HEK293 (cell line): Measurements from ENCODE around the gene WDR48.
A peak's percentile ranks its signal among the peaks of the same experiment; 100 is the strongest.

Source experiments
- CTCF ChIA-PET: fragments of 350-600 bp; formaldehyde crosslinking; extraction: SDS; loops from one replicate; lab custom pipeline; 2021; ENCODE audit warnings: antibody characterized with exemption; lab: Yijun Ruan, JAX
- POLR2A ChIA-PET: fragments of 300-600 bp; formaldehyde crosslinking; extraction: SDS; loops from one replicate; lab custom pipeline; 2020; ENCODE audit warnings: antibody characterized with exemption, inconsistent platforms; lab: Yijun Ruan, JAX
- H3K27ac ChIP-seq: fragments of 200-500 bp; sonication (Bioruptor generic); 2 replicates; pipeline ENCODE4 v1.5.1; 2014; ENCODE audit warnings: low read depth, low read length, control low read depth, inconsistent platforms; ENCODE audit errors: extremely low read depth
- H3K36me3 ChIP-seq, 2 experiments: fragments of 200-500 bp in 1 of 2; sonication (Bioruptor generic) in 1 of 2; 1 replicate in 1 of 2; 2 replicates in 1 of 2; pipeline ENCODE4 v1.5.1; 2014 to 2017; ENCODE audit warnings: inconsistent platforms in 2 of 2, low read length in 2 of 2; ENCODE audit not compliant: control insufficient read depth in 2 of 2, insufficient read depth in 1 of 2
- H3K4me1 ChIP-seq: fragments of 200-500 bp; sonication (Bioruptor generic); 2 replicates; pipeline ENCODE4 v1.5.1; 2014; ENCODE audit warnings: mild to moderate bottlenecking, low read length, inconsistent platforms; ENCODE audit not compliant: control insufficient read depth, insufficient read depth
- H3K4me3 ChIP-seq: 2 replicates; pipeline ENCODE4 v1.5.1; 2011; ENCODE audit warnings: low read depth, mild to moderate bottlenecking, control low read depth, low read length, moderate library complexity
- H3K9me3 ChIP-seq: fragments of 200-500 bp; sonication (Bioruptor generic); 2 replicates; pipeline ENCODE4 v1.5.1; 2014; ENCODE audit warnings: low read depth, low read length, inconsistent platforms; ENCODE audit not compliant: control insufficient read depth, insufficient read depth
- CTCF ChIP-seq: fragments of 450-650 bp; formaldehyde crosslinking; IDR thresholded peaks from 2 replicates; pipeline ENCODE4 v1.5.1; 2016; ENCODE audit warnings: missing biosample characterization, missing genetic modification characterization
- EGR2 ChIP-seq: fragments of 450-650 bp; formaldehyde crosslinking; IDR thresholded peaks from 2 replicates; pipeline ENCODE4 v1.5.1; 2016; ENCODE audit warnings: low read depth, missing biosample characterization, missing genetic modification characterization
- IKZF3 ChIP-seq: fragments of 450-650 bp; IDR thresholded peaks from 2 replicates; pipeline ENCODE4 v1.5.0; 2018; ENCODE audit warnings: missing biosample characterization, mild to moderate bottlenecking, missing genetic modification characterization, moderate library complexity
- KLF16 ChIP-seq: fragments of 450-650 bp; formaldehyde crosslinking; IDR thresholded peaks from 2 replicates; pipeline ENCODE4 v1.5.1; 2017; ENCODE audit warnings: missing biosample characterization, missing genetic modification characterization
- KLF8 ChIP-seq: fragments of 450-650 bp; formaldehyde crosslinking; IDR thresholded peaks from 2 replicates; pipeline ENCODE4 v1.5.1; 2016; ENCODE audit warnings: missing biosample characterization, missing genetic modification characterization
- KLF9 ChIP-seq: fragments of 450-650 bp; formaldehyde crosslinking; IDR thresholded peaks from 2 replicates; pipeline ENCODE4 v1.5.1; 2016; ENCODE audit warnings: missing biosample characterization, missing genetic modification characterization, low read depth
- OSR2 ChIP-seq: fragments of 450-650 bp; formaldehyde crosslinking; IDR thresholded peaks from 2 replicates; pipeline ENCODE4 v1.5.1; 2016; ENCODE audit warnings: missing biosample characterization, missing genetic modification characterization
- PRDM10 ChIP-seq: fragments of 450-650 bp; formaldehyde crosslinking; IDR thresholded peaks from 2 replicates; pipeline ENCODE4 v1.5.1; 2016; ENCODE audit warnings: missing biosample characterization, missing genetic modification characterization
- ZBTB17 ChIP-seq: fragments of 450-650 bp; formaldehyde crosslinking; IDR thresholded peaks from 2 replicates; pipeline ENCODE4 v1.5.1; 2016; ENCODE audit warnings: missing biosample characterization, missing genetic modification characterization
- ZBTB26 ChIP-seq: fragments of 450-650 bp; formaldehyde crosslinking; optimal IDR thresholded peaks from 2 replicates; pipeline ENCODE3; 2016; ENCODE audit warnings: missing biosample characterization, mild to moderate bottlenecking, missing genetic modification characterization
- ZBTB8A ChIP-seq: fragments of 450-650 bp; formaldehyde crosslinking; IDR thresholded peaks from 2 replicates; pipeline ENCODE4 v1.5.1; 2016; ENCODE audit warnings: missing biosample characterization, missing genetic modification characterization
- ZFHX2 ChIP-seq: fragments of 450-650 bp; formaldehyde crosslinking; conservative IDR thresholded peaks from 2 replicates; pipeline ENCODE4 v1.5.1; 2016; ENCODE audit warnings: missing biosample characterization, missing genetic modification characterization
- ZNF19 ChIP-seq: fragments of 450-650 bp; formaldehyde crosslinking; IDR thresholded peaks from 2 replicates; pipeline ENCODE4; 2016; ENCODE audit warnings: missing biosample characterization, missing genetic modification characterization, low read depth
- ZNF211 ChIP-seq: fragments of 450-650 bp; formaldehyde crosslinking; IDR thresholded peaks from 2 replicates; pipeline ENCODE4 v1.5.1; 2016; ENCODE audit warnings: low read depth, missing biosample characterization, missing genetic modification characterization
- ZNF302 ChIP-seq: fragments of 450-650 bp; formaldehyde crosslinking; IDR thresholded peaks from 2 replicates; pipeline ENCODE4 v1.5.1; 2016; ENCODE audit warnings: missing biosample characterization, missing genetic modification characterization, low read depth
- ZNF335 ChIP-seq: fragments of 450-650 bp; formaldehyde crosslinking; conservative IDR thresholded peaks from 2 replicates; pipeline ENCODE4 v1.5.1; 2016; ENCODE audit warnings: missing biosample characterization, missing genetic modification characterization
- ZNF341 ChIP-seq: fragments of 450-650 bp; formaldehyde crosslinking; IDR thresholded peaks from 2 replicates; pipeline ENCODE4; 2016; ENCODE audit warnings: low read depth, missing biosample characterization, missing genetic modification characterization
- ZNF394 ChIP-seq: fragments of 450-650 bp; formaldehyde crosslinking; IDR thresholded peaks from 2 replicates; pipeline ENCODE4 v1.5.1; 2016; ENCODE audit warnings: missing biosample characterization, missing genetic modification characterization, mild to moderate bottlenecking, moderate library complexity, borderline replicate concordance
- ZNF404 ChIP-seq: fragments of 450-650 bp; formaldehyde crosslinking; IDR thresholded peaks from 2 replicates; pipeline ENCODE4 v1.5.1; 2017; ENCODE audit warnings: missing biosample characterization, missing genetic modification characterization
- ZNF426 ChIP-seq: fragments of 450-650 bp; formaldehyde crosslinking; IDR thresholded peaks from 2 replicates; pipeline ENCODE4 v1.5.1; 2017; ENCODE audit warnings: missing biosample characterization, missing genetic modification characterization, mild to moderate bottlenecking, inconsistent platforms, moderate library complexity
- ZNF501 ChIP-seq: fragments of 450-650 bp; formaldehyde crosslinking; IDR thresholded peaks from 2 replicates; pipeline ENCODE4 v1.5.1; 2016; ENCODE audit warnings: missing biosample characterization, missing genetic modification characterization
- ZNF561 ChIP-seq: fragments of 450-650 bp; IDR thresholded peaks from 2 replicates; pipeline ENCODE4 v1.5.1; 2018; ENCODE audit warnings: missing biosample characterization, missing genetic modification characterization, borderline replicate concordance
- ZNF600 ChIP-seq: fragments of 450-650 bp; formaldehyde crosslinking; IDR thresholded peaks from 2 replicates; pipeline ENCODE4 v1.5.1; 2016; ENCODE audit warnings: missing biosample characterization, missing genetic modification characterization
- ZNF626 ChIP-seq: fragments of 450-650 bp; sonication (Bioruptor Pico); formaldehyde crosslinking; IDR thresholded peaks from 2 replicates; pipeline ENCODE4 v1.5.1; 2018; ENCODE audit warnings: missing biosample characterization, missing genetic modification characterization, inconsistent platforms
- ZNF629 ChIP-seq: fragments of 450-650 bp; formaldehyde crosslinking; IDR thresholded peaks from 2 replicates; pipeline ENCODE4 v1.5.1; 2017; ENCODE audit warnings: missing biosample characterization, missing genetic modification characterization
- ZNF654 ChIP-seq: fragments of 450-650 bp; formaldehyde crosslinking; IDR thresholded peaks from 2 replicates; pipeline ENCODE4 v1.5.1; 2016; ENCODE audit warnings: low read depth, missing biosample characterization, missing genetic modification characterization
- ZNF776 ChIP-seq: fragments of 450-650 bp; formaldehyde crosslinking; IDR thresholded peaks from 2 replicates; pipeline ENCODE4 v1.5.0; 2017; ENCODE audit warnings: missing biosample characterization, missing genetic modification characterization, borderline replicate concordance
- ZNF777 ChIP-seq: fragments of 450-650 bp; formaldehyde crosslinking; IDR thresholded peaks from 2 replicates; pipeline ENCODE4 v1.5.1; 2017; ENCODE audit warnings: missing biosample characterization, missing genetic modification characterization, borderline replicate concordance
- ZNF792 ChIP-seq: fragments of 450-650 bp; formaldehyde crosslinking; IDR thresholded peaks from 2 replicates; pipeline ENCODE4 v1.5.1; 2016; ENCODE audit warnings: missing biosample characterization, missing genetic modification characterization

The WDR48 gene

GRCh38 chr3:39106851-39107387 is 55.1 kb downstream of the WDR48 start (continued):
- peak; percentile 27; the same call in 1 of the 2 replicates for TF ChIP-seq PRDM10 (tag by site-specific recombination)
- no peak for TF ChIP-seq ZNF626 (tag by site-specific recombination)
- no peak for TF ChIP-seq ZNF776
- no peak for TF ChIP-seq ZNF792 (tag by site-specific recombination)
- TF ChIP-seq ZBTB8A (tag by site-specific recombination) = no peak
- peak; percentile 18; the same call in 1 of the 2 replicates for TF ChIP-seq IKZF3 (tag by site-specific recombination)
- no peak for TF ChIP-seq KLF9 (tag by site-specific recombination)
- TF ChIP-seq ZNF404 = no peak
- no peak for TF ChIP-seq ZNF19 (tag by site-specific recombination)
- TF ChIP-seq ZNF654 (tag by site-specific recombination) = no peak
- peak; percentile 43 for TF ChIP-seq CTCF (tag by site-specific recombination)
- TF ChIP-seq ZNF629 (tag by site-specific recombination) = no peak
- no peak for TF ChIP-seq ZNF302 (tag by site-specific recombination)
- TF ChIP-seq ZNF777 (tag by site-specific recombination) = peak; percentile 53; the same call in 1 of the 2 replicates
- TF ChIP-seq ZNF600 = no peak
- no peak for TF ChIP-seq ZNF426 (tag by site-specific recombination)
- no peak for TF ChIP-seq OSR2 (tag by site-specific recombination)
- no peak for TF ChIP-seq ZBTB17 (tag by site-specific recombination)
- TF ChIP-seq, all 188 proteins: peak for 10

GRCh38 chr3:39107388-39108199 is 55.8 kb downstream of the WDR48 start, which contains the start of the genes GORASP1 and TTC21A:
GORASP1 (minus strand) TSS chr3:39107627; CDS start chr3:39107541, 86 bp downstream.
TTC21A (plus strand) TSS chr3:39107680; CDS start chr3:39107838, 158 bp downstream.
- CTCF ChIA-PET = interaction anchor here (0.8 to 1.5 kb wide), 4 partner anchors 9 to 181 kb away, joined by 3 to 9 read pairs (median 5); no protein-coding TSS in a partner anchor
- Histone ChIP-seq H3K27ac (peak within 1 kb of the TSS; percentile 53; the same call in 1 of the 2 replicates), H3K4me3 (peak within 1 kb of the TSS; percentile 85), H3K4me1 (no peaks in the 10 kb centered on the region), H3K9me3 (no peaks in the 10 kb centered on the region), H3K36me3 (peaks cover 0 to 1% of the 10 kb centered on the region in 2 experiments; a peak in 1 of 3 replicates)
- POLR2A ChIA-PET = interaction anchor here (0.6 to 1.2 kb wide), 4 partner anchors 11 to 70 kb away, joined by 3 to 5 read pairs (median 3); no protein-coding TSS in a partner anchor
- TF ChIP-seq ZNF501 = peak; percentile 48; the same call in 1 of the 2 replicates
- TF ChIP-seq ZNF561 (tag by site-specific recombination) = peak; percentile 28; the same call in 1 of the 2 replicates
- TF ChIP-seq ZNF394 = peak; percentile 17; the same call in 1 of the 2 replicates
- no peak for TF ChIP-seq ZNF211 (tag by site-specific recombination)
- peak; percentile 34 for TF ChIP-seq ZBTB26 (tag by site-specific recombination)
- TF ChIP-seq ZNF341 (tag by site-specific recombination) = 0 out of 2 replicates have a peak, but pooled peaks have one; percentile 28
- peak; percentile 81 for TF ChIP-seq ZNF335
- TF ChIP-seq ZFHX2 = peak; percentile 65
- TF ChIP-seq ZNF600 = peak; percentile 32; the same call in 1 of the 2 replicates
- peak; percentile 55 for TF ChIP-seq EGR2 (tag by site-specific recombination)
- TF ChIP-seq KLF16 (tag by site-specific recombination) = peak; percentile 47; the same call in 1 of the 2 replicates
- TF ChIP-seq KLF8 (tag by site-specific recombination) = 0 out of 2 replicates have a peak, but pooled peaks have one; percentile 25
